Measurements from ENCODE around the gene FAM221B.

GRCh38 chr9:35836595-35836994, 8.1 kb upstream of the FAM221B start:
- TF ChIP-seq CTCF (IDR thresholded peaks at IDR 0.05) (no peak), POLR2A (IDR thresholded peaks at IDR 0.05) (no peak)
